Bronchial epithelial cell (primary cell): ENCODE results near the gene CPS1. TPM values are rescaled to one million over a fixed set of nuclear protein-coding genes. Genes with fewer than 3 reads are reported as not detected.
A peak's percentile ranks its signal among the peaks of the same experiment; 100 is the strongest.

Experiments
- DNase-seq: peaks from one replicate; pipeline ENCODE4 v3.0.0-alpha.2; 2010; ENCODE audit warnings: low read depth
- FAIRE-seq: peaks from 2 replicates; lab custom pipeline; 2011; peaks lifted over from hg19 to GRCh38; lab: Jason Lieb, UNC
- H3K27me3 ChIP-seq: 2 replicates; pipeline ENCODE4 v1.5.1; 2011; ENCODE audit warnings: low read length; ENCODE audit not compliant: control insufficient read depth, insufficient read depth
- H3K36me3 ChIP-seq: 2 replicates; pipeline ENCODE4 v1.5.1; 2011; ENCODE audit warnings: low read length; ENCODE audit not compliant: control insufficient read depth, insufficient read depth
- H3K4me3 ChIP-seq: 2 replicates; pipeline ENCODE4 v1.5.1; 2011; ENCODE audit warnings: mild to moderate bottlenecking, low read depth, low read length, control low read depth
- CTCF ChIP-seq: IDR thresholded peaks from 2 replicates; pipeline ENCODE4 v1.5.1; 2011; ENCODE audit warnings: mild to moderate bottlenecking, moderate library complexity, low read length, control low read depth, inconsistent platforms; ENCODE audit not compliant: insufficient read depth, severe bottlenecking
- total RNA-seq: library from RNA; depleted of rRNA; stranded (reverse); fragments of >200 nt; gene quantifications from 2 replicates; pipeline ENCODE4 v1.2.1, GENCODE V29; 2014

CPS1 gene
- total RNA-seq, 1 donor from 2014 or later: 12.6 TPM

- Histone ChIP-seq H3K4me3 (no peak overlapping the region), H3K36me3 (no peaks in the 10 kb centered on the region), H3K27me3 (no peaks in the 10 kb centered on the region)
- TF ChIP-seq CTCF: no peak
- FAIRE-seq (no peak), DNase-seq (no peak)
Observed at GRCh38 chr2:210562502-210563080, 6.2 kb downstream of the CPS1 start.

GRCh38 chr2:210567279-210567678 is 10.9 kb downstream of the CPS1 start:
- no peak for TF ChIP-seq CTCF
- DNase-seq: no peak
- no peaks in the 10 kb centered on the region for H3K36me3 ChIP-seq
- H3K4me3 ChIP-seq: no peak overlapping the region
- H3K27me3 ChIP-seq: no peaks in the 10 kb centered on the region
- no peak for FAIRE-seq

- DNase-seq: no peak
- no peak for TF ChIP-seq CTCF
- no peak for FAIRE-seq
- Histone ChIP-seq H3K27me3 (no peaks in the 10 kb centered on the region), H3K36me3 (no peaks in the 10 kb centered on the region), H3K4me3 (no peak overlapping the region)
Observed at GRCh38 chr2:210568108-210568507, 11.7 kb downstream of the CPS1 start.

- FAIRE-seq (no peak), DNase-seq (peak; percentile 60)
- Histone ChIP-seq H3K4me3 (no peak overlapping the region), H3K36me3 (no peaks in the 10 kb centered on the region), H3K27me3 (no peaks in the 10 kb centered on the region)
- TF ChIP-seq CTCF: peak; percentile 65
Observed at GRCh38 chr2:210577263-210578071, 21.1 kb downstream of the CPS1 start.

- DNase-seq (peak; percentile 67), FAIRE-seq (no peak)
- Histone ChIP-seq H3K4me3 (no peak overlapping the region), H3K27me3 (no peaks in the 10 kb centered on the region), H3K36me3 (no peaks in the 10 kb centered on the region)
- no peak for TF ChIP-seq CTCF
Observed at GRCh38 chr2:210584834-210585233, 28.4 kb downstream of the CPS1 start.
